Measurements from ENCODE around the gene NUDT19.
"Not testable (repeated sequence)": the region's sequence is repeated elsewhere in the genome, so short reads cannot be mapped to it uniquely, and the experiment has no call there.

NUDT19 gene

GRCh38 chr19:32716203-32716602 is 24.6 kb downstream of the NUDT19 start:
- DNase-seq = not testable (repeated sequence)

GRCh38 chr19:32717496-32717895 is 25.9 kb downstream of the NUDT19 start:
- DNase-seq = no peak

- no peak for DNase-seq
Observed at GRCh38 chr19:32718286-32718685, 26.7 kb downstream of the NUDT19 start.

- no peak for DNase-seq
Observed at GRCh38 chr19:32719611-32720059, 28.0 kb downstream of the NUDT19 start, which contains the start of gene TDRD12. Gene TDRD12, plus strand, starts transcription at chr19:32719767. Its CDS starts 306 bp downstream, at chr19:32720073.

GRCh38 chr19:32720216-32720935 is 28.8 kb downstream of the NUDT19 start:
- no peak for DNase-seq

GRCh38 chr19:32720936-32721250 is 29.3 kb downstream of the NUDT19 start:
- DNase-seq = no peak

- no peak for DNase-seq
Observed at GRCh38 chr19:32735936-32736335, 44.3 kb downstream of the NUDT19 start.

- DNase-seq = no peak
Observed at GRCh38 chr19:32743021-32743420, 51.4 kb downstream of the NUDT19 start.

- DNase-seq = no peak
Observed at GRCh38 chr19:32743447-32743846, 51.8 kb downstream of the NUDT19 start.

- no peak for DNase-seq
Observed at GRCh38 chr19:32744555-32745325, 53.1 kb downstream of the NUDT19 start.

- DNase-seq = not testable (repeated sequence)
Observed at GRCh38 chr19:32745594-32746251, 54.1 kb downstream of the NUDT19 start.

- DNase-seq = not testable (repeated sequence)
Observed at GRCh38 chr19:32746631-32747196, 55.1 kb downstream of the NUDT19 start.

GRCh38 chr19:32748497-32748896 is 56.9 kb downstream of the NUDT19 start:
- DNase-seq = no peak

GRCh38 chr19:32748948-32749347 is 57.3 kb downstream of the NUDT19 start:
- DNase-seq = no peak

GRCh38 chr19:32749361-32749760 is 57.7 kb downstream of the NUDT19 start:
- DNase-seq = no peak

- DNase-seq = no peak
Observed at GRCh38 chr19:32750441-32751055, 58.9 kb downstream of the NUDT19 start.

GRCh38 chr19:32751066-32751465 is 59.4 kb downstream of the NUDT19 start:
- DNase-seq = no peak

- DNase-seq = no peak
Observed at GRCh38 chr19:32757189-32757588, 65.6 kb downstream of the NUDT19 start.
